Endothelial cell of umbilical vein (primary cell): Measurements from ENCODE around the gene STOML1. TPM values are rescaled to one million over a fixed set of nuclear protein-coding genes. Genes with fewer than 3 reads are reported as not detected.

Source experiments
- BruUV-seq: library from RNA; stranded (reverse); fragments of 400-500 nt; replicated peaks from 2 replicates; lab custom pipeline; 2021; lab: Mats Ljungman, UMichigan
- CTCF ChIA-PET: fragments of 300-600, 350-600 bp; sonication (Branson Sonifier 250); formaldehyde crosslinking; loops from one replicate; lab custom pipeline; 2021; ENCODE audit warnings: antibody characterized with exemption, inconsistent platforms; lab: Charles Lee
- POLR2A ChIA-PET: fragments of 300-600, 350-600 bp; sonication (Branson Sonifier 250); formaldehyde crosslinking; loops from one replicate; lab custom pipeline; 2021; ENCODE audit warnings: antibody characterized with exemption, inconsistent platforms; lab: Charles Lee
- DNase-seq: peaks from one replicate; pipeline ENCODE4 v3.0.0-alpha.2; 2011; ENCODE audit warnings: low read depth, low spot score
- FAIRE-seq: peaks from 2 replicates; lab custom pipeline; 2011; peaks lifted over from hg19 to GRCh38; lab: Jason Lieb, UNC
- H2AFZ ChIP-seq: 2 replicates; pipeline ENCODE4 v1.6.0; 2012; ENCODE audit warnings: low read depth, low read length, control low read depth, inconsistent platforms
- H3K27ac ChIP-seq: 2 replicates; pipeline ENCODE4 v1.5.1; 2011; ENCODE audit warnings: low read depth, mild to moderate bottlenecking, control low read depth, low read length, moderate library complexity; ENCODE audit not compliant: insufficient read depth
- H3K27me3 ChIP-seq, 2 experiments: 2 replicates each; pipeline versions ENCODE4 v1.6.0 to v1.6.1; 2011; ENCODE audit warnings: low read length in 2 of 2, mixed read lengths in 1 of 2; ENCODE audit not compliant: control insufficient read depth in 2 of 2, insufficient read depth in 2 of 2
- H3K36me3 ChIP-seq, 2 experiments: 2 replicates in 1 of 2; 3 replicates in 1 of 2; pipeline ENCODE4 v1.5.1; 2011; ENCODE audit warnings: low read length in 2 of 2, mild to moderate bottlenecking in 1 of 2, moderate library complexity in 1 of 2; ENCODE audit not compliant: control insufficient read depth in 2 of 2, insufficient read depth in 2 of 2; ENCODE audit errors: extremely low read depth in 1 of 2
- H3K4me1 ChIP-seq: 3 replicates; pipeline ENCODE4 v1.5.1; 2011; ENCODE audit warnings: mild to moderate bottlenecking, low read length; ENCODE audit not compliant: control insufficient read depth, insufficient read depth; ENCODE audit errors: extremely low read depth
- H3K4me2 ChIP-seq: 2 replicates; pipeline ENCODE4 v1.6.1; 2011; ENCODE audit warnings: low read length, control low read depth, mixed read lengths; ENCODE audit not compliant: insufficient read depth
- H3K4me3 ChIP-seq, 3 experiments: fragments of 200-600 bp in 1 of 3; sonication (generic), shearing (Covaris generic) in 1 of 3; replicated peaks in 1 of 3; 2 replicates each; pipeline ENCODE4 v1.5.1; 2011 to 2016; ENCODE audit warnings: control low read depth in 3 of 3, low read length in 3 of 3, mild to moderate bottlenecking in 2 of 3, inconsistent platforms in 1 of 3, low read depth in 1 of 3, moderate library complexity in 1 of 3; ENCODE audit not compliant: insufficient read depth in 1 of 3
- H3K79me2 ChIP-seq: 2 replicates; pipeline ENCODE4 v1.6.0; 2012; ENCODE audit warnings: low read length, inconsistent platforms; ENCODE audit not compliant: control insufficient read depth, insufficient read depth
- H3K9ac ChIP-seq: replicated peaks from 2 replicates; pipeline ENCODE3; 2011; ENCODE audit warnings: low read length, control low read depth; ENCODE audit not compliant: insufficient read depth; ENCODE audit errors: extremely low read depth
- H3K9me1 ChIP-seq: replicated peaks from 3 replicates; pipeline ENCODE4 v1.6.0; 2011; ENCODE audit warnings: mild to moderate bottlenecking, low read length; ENCODE audit not compliant: control insufficient read depth, insufficient read depth; ENCODE audit errors: extremely low read depth
- H3K9me3 ChIP-seq: replicated peaks from 2 replicates; pipeline ENCODE4 v1.5.1; 2012; ENCODE audit warnings: low read length, inconsistent platforms; ENCODE audit not compliant: control insufficient read depth, insufficient read depth
- H4K20me1 ChIP-seq: replicated peaks from 2 replicates; pipeline ENCODE3; 2011; ENCODE audit warnings: mild to moderate bottlenecking, low read length; ENCODE audit not compliant: control insufficient read depth, insufficient read depth; ENCODE audit errors: extremely low read depth
- EZH2 ChIP-seq: IDR thresholded peaks from 2 replicates; pipeline ENCODE4 v1.6.1; 2012; ENCODE audit warnings: borderline replicate concordance, low read depth, mild to moderate bottlenecking, moderate library complexity, low read length, inconsistent platforms; ENCODE audit not compliant: severe bottlenecking
- FOS ChIP-seq: IDR thresholded peaks from 2 replicates; pipeline ENCODE4 v1.6.1; 2011; ENCODE audit warnings: mild to moderate bottlenecking, low read length, moderate library complexity, borderline replicate concordance; ENCODE audit not compliant: insufficient read depth
- GATA2 ChIP-seq: IDR thresholded peaks from 2 replicates; pipeline ENCODE4 v1.7.0; 2011; ENCODE audit warnings: low read depth, mild to moderate bottlenecking, moderate library complexity, mixed read lengths, low read length; ENCODE audit not compliant: insufficient read length, insufficient read depth
- JUN ChIP-seq: IDR thresholded peaks from 2 replicates; pipeline ENCODE4 v1.6.1; 2011; ENCODE audit warnings: borderline replicate concordance, low read depth; ENCODE audit not compliant: insufficient read length, insufficient read depth
- MYC ChIP-seq: IDR thresholded peaks from one replicate; pipeline ENCODE4 v1.6.1; 2011; ENCODE audit warnings: mild to moderate bottlenecking, low read depth, low read length
- POLR2A ChIP-seq: IDR thresholded peaks from 2 replicates; pipeline ENCODE4 v1.6.1; 2012; ENCODE audit warnings: low read depth, mild to moderate bottlenecking, control low read depth, low read length
- POLR2AphosphoS5 ChIP-seq: IDR thresholded peaks from 2 replicates; pipeline ENCODE4 v1.6.1; 2012; ENCODE audit warnings: low read depth, mild to moderate bottlenecking, control low read depth, low read length, moderate library complexity; ENCODE audit not compliant: insufficient read depth
- dilution Hi-C: fragments of 300-500 bp; cut with MboI; formaldehyde crosslinking; loops from one replicate; pipeline ENCODE4 v1.15.0; 2019; ENCODE audit warnings: low sequenced_read_pairs; ENCODE audit not compliant: extremely low pct_ligation_motif_present
- intact Hi-C: fragments of 100-400 bp; cut with micrococcal nuclease; formaldehyde crosslinking; loops from one replicate; pipeline ENCODE4 v1.10.0; 2022
- polyA plus RNA-seq, 4 experiments: library from polyadenylated mRNA; depleted of rRNA in 3 of 4; stranded (reverse) in 3 of 4; unstranded in 1 of 4; fragments of >200 nt; gene quantifications; 2 replicates each; pipeline versions ENCODE4 v1.2.1 to v1.2.3, GENCODE V29; 2011 to 2012; ENCODE audit warnings: missing spikeins in 1 of 4
- total RNA-seq: library from RNA; stranded (reverse); gene quantifications from 2 replicates; pipeline ENCODE4 v1.2.3, GENCODE V29; 2021
- TF ChIP-seq, protein P1 (sequence below), 2 donors: IDR thresholded peaks; 1 replicate in 1 of 2; 2 replicates in 1 of 2; pipeline ENCODE4 v1.5.1; 2011; ENCODE audit warnings: low read length in 2 of 2, mild to moderate bottlenecking in 2 of 2, moderate library complexity in 2 of 2, control low read depth in 1 of 2, inconsistent platforms in 1 of 2, low read depth in 1 of 2; ENCODE audit not compliant: insufficient read depth in 1 of 2; ENCODE audit errors: extremely low read depth in 1 of 2
- TF ChIP-seq, protein P2 (sequence below): IDR thresholded peaks from 2 replicates; pipeline ENCODE4 v1.6.1; 2011; ENCODE audit not compliant: insufficient read depth, insufficient read length

STOML1 gene
- total and polyA plus RNA-seq, 2 donors (not counting 3 experiments of a cell fraction or from before 2014, with no cell fraction given): 12.9 to 15.4 TPM

DNA sequence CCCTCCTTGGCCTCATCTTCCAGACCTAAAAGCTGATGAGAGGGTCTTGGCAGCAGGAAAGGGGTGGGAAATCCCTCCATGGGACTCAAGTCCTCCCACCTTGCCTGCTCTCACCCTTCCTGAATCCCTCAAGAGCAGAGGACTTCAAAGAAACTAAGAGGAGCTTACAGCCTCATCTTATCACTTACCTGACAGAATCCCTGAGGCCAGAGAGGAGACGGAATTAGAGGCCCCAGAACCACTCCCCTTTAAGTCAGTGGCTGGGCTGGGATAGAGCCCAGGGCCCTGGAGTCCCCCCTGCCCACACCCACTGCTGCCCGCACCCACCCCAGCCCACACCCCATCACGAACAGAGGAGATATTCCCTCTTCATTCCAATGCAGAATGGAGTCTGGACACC is 50.6 kb downstream of the STOML1 start:
- DNase-seq (no peak), FAIRE-seq (no peak)
- POLR2A ChIA-PET: no interaction called here
- H3K27me3 ChIP-seq: no peaks in the 10 kb centered on the region
- no peak overlapping the region for H3K27ac ChIP-seq
- TF ChIP-seq FOS (no peak), JUN (no peak), POLR2A (no peak), EZH2 (no peak), MYC (no peak), POLR2AphosphoS5 (no peak), GATA2 (no peak)
- TF ChIP-seq, protein P1, sequence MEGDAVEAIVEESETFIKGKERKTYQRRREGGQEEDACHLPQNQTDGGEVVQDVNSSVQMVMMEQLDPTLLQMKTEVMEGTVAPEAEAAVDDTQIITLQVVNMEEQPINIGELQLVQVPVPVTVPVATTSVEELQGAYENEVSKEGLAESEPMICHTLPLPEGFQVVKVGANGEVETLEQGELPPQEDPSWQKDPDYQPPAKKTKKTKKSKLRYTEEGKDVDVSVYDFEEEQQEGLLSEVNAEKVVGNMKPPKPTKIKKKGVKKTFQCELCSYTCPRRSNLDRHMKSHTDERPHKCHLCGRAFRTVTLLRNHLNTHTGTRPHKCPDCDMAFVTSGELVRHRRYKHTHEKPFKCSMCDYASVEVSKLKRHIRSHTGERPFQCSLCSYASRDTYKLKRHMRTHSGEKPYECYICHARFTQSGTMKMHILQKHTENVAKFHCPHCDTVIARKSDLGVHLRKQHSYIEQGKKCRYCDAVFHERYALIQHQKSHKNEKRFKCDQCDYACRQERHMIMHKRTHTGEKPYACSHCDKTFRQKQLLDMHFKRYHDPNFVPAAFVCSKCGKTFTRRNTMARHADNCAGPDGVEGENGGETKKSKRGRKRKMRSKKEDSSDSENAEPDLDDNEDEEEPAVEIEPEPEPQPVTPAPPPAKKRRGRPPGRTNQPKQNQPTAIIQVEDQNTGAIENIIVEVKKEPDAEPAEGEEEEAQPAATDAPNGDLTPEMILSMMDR (IDR thresholded peaks at IDR 0.05; ENCODE audit: extremely low read depth in 1 of 2, insufficient read depth in 1 of 2, low read depth in 1 of 2, low read length in 2 of 2): no peak
- TF ChIP-seq, protein P2, sequence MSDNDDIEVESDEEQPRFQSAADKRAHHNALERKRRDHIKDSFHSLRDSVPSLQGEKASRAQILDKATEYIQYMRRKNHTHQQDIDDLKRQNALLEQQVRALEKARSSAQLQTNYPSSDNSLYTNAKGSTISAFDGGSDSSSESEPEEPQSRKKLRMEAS: no peak
- CTCF ChIA-PET: interaction anchor here (1.3 kb wide), 1 partner anchor 10 kb away, joined by 6 read pairs; no protein-coding TSS in a partner anchor
- peaks cover 4% of the 10 kb centered on the region for H3K4me1 ChIP-seq
- no peaks in the 10 kb centered on the region for H3K79me2 ChIP-seq
- H3K9me1 ChIP-seq: no peaks in the 10 kb centered on the region
- H3K36me3 ChIP-seq: no peaks in the 10 kb centered on the region
- no peak overlapping the region for H2AFZ ChIP-seq
- H3K9me3 ChIP-seq: no peaks in the 10 kb centered on the region
- H3K4me2 ChIP-seq: no peak overlapping the region
- dilution Hi-C loops: no loop called here
- H3K9ac ChIP-seq: no peak overlapping the region
- intact Hi-C loops: no loop called here
- H4K20me1 ChIP-seq: no peaks in the 10 kb centered on the region
- BruUV-seq: no TSS peak
- no peak overlapping the region for H3K4me3 ChIP-seq
